Measurements from ENCODE around the gene SPNS3. TPM values are rescaled to one million over a fixed set of nuclear protein-coding genes. Genes with fewer than 3 reads are reported as not detected.

The SPNS3 gene
- total and polyA plus RNA-seq, 2 of the 4 experiments (the other 2 are of a cell fraction): 0.18 TPM; not detected in 1

- DNase-seq: no peak
- H2BK5ac ChIP-seq (ENCODE audit: low read depth, low read length, poor library complexity, severe bottlenecking): no peak overlapping the region
- no peaks in the 10 kb centered on the region for H4K20me1 ChIP-seq (ENCODE audit: insufficient read depth, low read length)
- no peak overlapping the region for H2AK9ac ChIP-seq (replicated peaks; ENCODE audit: low read depth, low read length, poor library complexity)
- H3K9me3 ChIP-seq (ENCODE audit: control insufficient read depth, insufficient read depth, low read length): no peaks in the 10 kb centered on the region
- no peaks in the 10 kb centered on the region for H3K36me3 ChIP-seq (ENCODE audit: control insufficient read depth, insufficient read depth, low read length)
- H3K14ac ChIP-seq (replicated peaks; ENCODE audit: low read depth, low read length): no peak overlapping the region
- POLR2A ChIA-PET (ENCODE audit: unreplicated experiment): interaction anchor here (0.5 kb wide), 1 partner anchor 268 kb away, joined by 7 read pairs; no protein-coding TSS in a partner anchor
- H3K23ac ChIP-seq (ENCODE audit: low read depth, low read length): no peak overlapping the region
- no peak overlapping the region for H2BK15ac ChIP-seq (ENCODE audit: low read depth, low read length)
- no peak overlapping the region for H4K5ac ChIP-seq (ENCODE audit: low read depth, low read length)
- no peak for ATAC-seq (ENCODE audit: low read depth)
- no CpG with 5 or more reads among the region's 3 CpGs for WGBS, 2 experiments (ENCODE audit: extremely low coverage in 2 of 2, insufficient read length in 1 of 2)
- in situ Hi-C loops (cut with MboI; ENCODE audit: low sequenced_read_pairs): loop anchor here (5.0 kb wide), 1 partner anchor 204 kb away; no protein-coding TSS in a partner anchor
- H3K4me1 ChIP-seq (ENCODE audit: control insufficient read depth, insufficient read depth, low read length): no peaks in the 10 kb centered on the region
- no peak overlapping the region for H3K56ac ChIP-seq (ENCODE audit: extremely low read depth, insufficient read depth, low read length)
- CTCF ChIA-PET: interaction anchor here (0.7 to 4.1 kb wide), 2 partner anchors 25 to 196 kb away, joined by 3 to 25 read pairs; no protein-coding TSS in a partner anchor
- H3K4me2 ChIP-seq (ENCODE audit: low read depth, low read length): no peak overlapping the region
- TF ChIP-seq CEBPB (IDR thresholded peaks at IDR 0.05; ENCODE audit: low read depth, low read length): no peak
- no peak for TF ChIP-seq RAD21 (IDR thresholded peaks at IDR 0.05; ENCODE audit: low read length)
- TF ChIP-seq USF2 (IDR thresholded peaks at IDR 0.05; ENCODE audit: low read depth, low read length): no peak
- TF ChIP-seq RFX5 (IDR thresholded peaks at IDR 0.05; ENCODE audit: low read depth, low read length): no peak
- TF ChIP-seq MAFK (IDR thresholded peaks at IDR 0.05; ENCODE audit: low read depth, low read length): no peak
- no peak for TF ChIP-seq BHLHE40 (IDR thresholded peaks at IDR 0.05; ENCODE audit: low read depth, low read length)
- H3K4ac ChIP-seq (ENCODE audit: low read depth, low read length): no peak overlapping the region
- no peak overlapping the region for H3K27ac ChIP-seq (ENCODE audit: insufficient read depth, low read length)
- no peak overlapping the region for H2AFZ ChIP-seq (replicated peaks; ENCODE audit: low read length, poor library complexity)
- no TSS peak for BruUV-seq (replicated peaks)
- H2AK5ac ChIP-seq (ENCODE audit: low read depth, low read length): no peak overlapping the region
- intact Hi-C loops (cut with micrococcal nuclease): no loop called here
- H2BK20ac ChIP-seq (ENCODE audit: low read depth, low read length): no peak overlapping the region
- H3K9me1 ChIP-seq (ENCODE audit: insufficient read depth, low read length): no peaks in the 10 kb centered on the region
- no peak overlapping the region for H3K4me3 ChIP-seq (ENCODE audit: insufficient read depth, low read depth, low read length)
- no peak overlapping the region for H4K91ac ChIP-seq (ENCODE audit: insufficient read depth, low read depth, low read length)
- H3K27me3 ChIP-seq (ENCODE audit: control insufficient read depth, insufficient read depth, low read length): no peaks in the 10 kb centered on the region
- no peak overlapping the region for H3K18ac ChIP-seq (ENCODE audit: low read depth, low read length)
- no peak overlapping the region for H2BK120ac ChIP-seq (ENCODE audit: low read depth, low read length)
- no peak overlapping the region for H3K9ac ChIP-seq (ENCODE audit: low read depth, low read length)
- dilution Hi-C loops (cut with HindIII; ENCODE audit: low sequenced_read_pairs, unreplicated experiment): no loop called here
- no peak overlapping the region for H4K8ac ChIP-seq (ENCODE audit: low read depth in 2 of 2, low read length in 2 of 2)
- H3K79me1 ChIP-seq (ENCODE audit: low read depth in 1 of 2, low read length in 2 of 2): no peaks in the 10 kb centered on the region
Measured at GRCh38 chr17:4411201-4411600, 22.5 kb upstream of the SPNS3 start.

Data from IMR-90 (cell line).